Measurements from ENCODE around the gene ARPP21.

ARPP21 gene

GRCh38 chr3:35737527-35737926 lies 98.2 kb downstream of the ARPP21 start:
- DNase-seq (ENCODE audit: low read depth in 2 of 2): no peak

- DNase-seq (ENCODE audit: low read depth in 2 of 2): no peak
Measured at GRCh38 chr3:35737934-35738706, 98.8 kb downstream of the ARPP21 start.

GRCh38 chr3:35739181-35739809 lies 100.0 kb downstream of the ARPP21 start:
- DNase-seq (ENCODE audit: low read depth in 2 of 2): no peak

GRCh38 chr3:35739964-35740527 lies 100.7 kb downstream of the ARPP21 start:
- DNase-seq (ENCODE audit: low read depth in 2 of 2): no peak

GRCh38 chr3:35743218-35743617 lies 103.9 kb downstream of the ARPP21 start:
- no peak for DNase-seq (ENCODE audit: low read depth in 2 of 2)

- no peak for DNase-seq (ENCODE audit: low read depth in 2 of 2)
Measured at GRCh38 chr3:35744419-35744818, 105.1 kb downstream of the ARPP21 start.

- no peak for DNase-seq (ENCODE audit: low read depth in 2 of 2)
Measured at GRCh38 chr3:35745351-35745750, 106.0 kb downstream of the ARPP21 start.

- DNase-seq (ENCODE audit: low read depth in 2 of 2): no peak
Measured at GRCh38 chr3:35745802-35746484, 106.6 kb downstream of the ARPP21 start.

- no peak for DNase-seq (ENCODE audit: low read depth in 2 of 2)
Measured at GRCh38 chr3:35746492-35746891, 107.2 kb downstream of the ARPP21 start.

GRCh38 chr3:35748144-35748543 lies 108.8 kb downstream of the ARPP21 start:
- DNase-seq (ENCODE audit: low read depth in 2 of 2): no peak

- DNase-seq (ENCODE audit: low read depth in 2 of 2): no peak
Measured at GRCh38 chr3:35751207-35751606, 111.9 kb downstream of the ARPP21 start.

- DNase-seq (ENCODE audit: low read depth in 2 of 2): no peak
Measured at GRCh38 chr3:35757991-35758757, 118.8 kb downstream of the ARPP21 start.

- DNase-seq (ENCODE audit: low read depth in 2 of 2): no peak
Measured at GRCh38 chr3:35760146-35760545, 120.8 kb downstream of the ARPP21 start.

GRCh38 chr3:35761311-35761710 lies 122.0 kb downstream of the ARPP21 start:
- no peak for DNase-seq (ENCODE audit: low read depth in 2 of 2)

GRCh38 chr3:35772381-35773015 lies 133.2 kb downstream of the ARPP21 start:
- DNase-seq (ENCODE audit: low read depth in 2 of 2): no peak

- no peak for DNase-seq (ENCODE audit: low read depth in 2 of 2)
Measured at GRCh38 chr3:35773417-35773816, 134.1 kb downstream of the ARPP21 start.

- DNase-seq (ENCODE audit: low read depth in 2 of 2): no peak
Measured at GRCh38 chr3:35776346-35776745, 137.0 kb downstream of the ARPP21 start.

GRCh38 chr3:35777065-35777464 lies 137.7 kb downstream of the ARPP21 start:
- DNase-seq (ENCODE audit: low read depth in 2 of 2): no peak

- no peak for DNase-seq (ENCODE audit: low read depth in 2 of 2)
Measured at GRCh38 chr3:35777563-35778554, 138.5 kb downstream of the ARPP21 start.

GRCh38 chr3:35779611-35780010 lies 140.3 kb downstream of the ARPP21 start:
- no peak for DNase-seq (ENCODE audit: low read depth in 2 of 2)

Measured in stimulated activated CD4-positive, alpha-beta T cell treated with anti-CD3 and anti-CD28 coated beads, Interleukin-12 subunit alpha, Interleukin-12 subunit beta, amount 100 ng/mL, for 24 hours (primary cell).